K562 (cell line): Measurements from ENCODE around the gene NTN1.

Experiments used
- FOXK1 ChIP-seq: sonication (generic); formaldehyde crosslinking; IDR thresholded peaks from 2 replicates; pipeline ENCODE4 v1.8.0; 2022; ENCODE audit warnings: missing genetic modification reagents, mild to moderate bottlenecking, borderline replicate concordance
- HDAC3 ChIP-seq: fragments of 450-650 bp; IDR thresholded peaks from 2 replicates; pipeline ENCODE4 v1.6.1; 2018; ENCODE audit warnings: borderline replicate concordance, mild to moderate bottlenecking, moderate library complexity; ENCODE audit not compliant: partially characterized antibody
- ILF3 ChIP-seq: fragments of 450-650 bp; IDR thresholded peaks from 2 replicates; pipeline ENCODE4 v1.6.1; 2018; ENCODE audit warnings: antibody characterized with exemption, mild to moderate bottlenecking, moderate library complexity, borderline replicate concordance
- NCOR1 ChIP-seq: fragments of 450-650 bp; IDR thresholded peaks from 2 replicates; pipeline ENCODE4 v1.6.1; 2016; ENCODE audit warnings: mild to moderate bottlenecking, moderate library complexity
- ZNF436 ChIP-seq: fragments of 250-450, 450-650 bp; sonication (Bioruptor Pico); formaldehyde crosslinking; IDR thresholded peaks from 2 replicates; pipeline ENCODE4 v1.7.0; 2020; ENCODE audit warnings: mild to moderate bottlenecking
- ZNF561 ChIP-seq: fragments of 450-650 bp; formaldehyde crosslinking; conservative IDR thresholded peaks from 2 replicates; pipeline ENCODE4 v1.4.0; 2020; ENCODE audit warnings: mild to moderate bottlenecking, moderate library complexity
- TF ChIP-seq, protein P1 (sequence below), 2 experiments: fragments of 450-650 bp; formaldehyde crosslinking in 1 of 2; IDR thresholded peaks; 2 replicates each; pipeline versions ENCODE4 v1.4.0 to v1.6.1; 2014 to 2020; ENCODE audit warnings: mild to moderate bottlenecking in 2 of 2, borderline replicate concordance in 1 of 2, low read depth in 1 of 2
- TF ChIP-seq, protein P2 (sequence below): IDR thresholded peaks from 2 replicates; pipeline ENCODE4 v1.6.1; 2016; ENCODE audit warnings: missing genetic modification characterization, missing compliant biosample characterization
- TF ChIP-seq, protein P3 (sequence below), 3 experiments: IDR thresholded peaks in 2 of 3; conservative IDR thresholded peaks in 1 of 3; 2 replicates each; pipeline ENCODE4 v1.5.1; 2011 to 2012; ENCODE audit warnings: low read length in 3 of 3, mild to moderate bottlenecking in 3 of 3, control low read depth in 2 of 3, improper control_type of control experiment in 1 of 3, inconsistent platforms in 1 of 3, low read depth in 1 of 3, mixed read lengths in 1 of 3, moderate library complexity in 1 of 3; ENCODE audit not compliant: insufficient read depth in 2 of 3
- TF ChIP-seq, protein P4 (sequence below), 2 experiments: fragments of 450-650 bp in 1 of 2; sonication (generic) in 1 of 2; formaldehyde crosslinking; conservative IDR thresholded peaks; 2 replicates each; pipeline versions ENCODE4 v1.4.0 to v1.8.1; 2020 to 2022; ENCODE audit warnings: mild to moderate bottlenecking in 1 of 2, missing genetic modification reagents in 1 of 2

DNA sequence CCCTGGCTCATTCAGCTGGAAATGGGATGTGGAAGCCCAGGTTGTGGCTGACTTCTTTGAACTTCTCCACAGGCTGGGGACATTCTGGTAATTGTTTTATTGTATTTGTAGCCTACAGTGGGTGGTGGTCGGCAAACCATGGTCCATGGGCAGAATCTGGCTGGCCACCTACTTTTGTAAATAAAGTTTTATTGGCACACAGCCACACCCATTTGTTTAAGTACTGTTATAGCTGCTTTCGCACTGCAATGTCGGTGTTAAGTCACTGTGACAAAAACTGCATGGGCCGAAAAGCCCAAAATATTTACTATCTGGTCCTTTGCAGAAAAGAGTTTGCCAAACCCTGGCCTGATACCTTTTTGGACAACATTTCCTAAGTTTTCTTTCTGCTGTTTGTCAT, 86.2 kb downstream of the NTN1 start:
- no peak for TF ChIP-seq HDAC3
- TF ChIP-seq, protein P1, sequence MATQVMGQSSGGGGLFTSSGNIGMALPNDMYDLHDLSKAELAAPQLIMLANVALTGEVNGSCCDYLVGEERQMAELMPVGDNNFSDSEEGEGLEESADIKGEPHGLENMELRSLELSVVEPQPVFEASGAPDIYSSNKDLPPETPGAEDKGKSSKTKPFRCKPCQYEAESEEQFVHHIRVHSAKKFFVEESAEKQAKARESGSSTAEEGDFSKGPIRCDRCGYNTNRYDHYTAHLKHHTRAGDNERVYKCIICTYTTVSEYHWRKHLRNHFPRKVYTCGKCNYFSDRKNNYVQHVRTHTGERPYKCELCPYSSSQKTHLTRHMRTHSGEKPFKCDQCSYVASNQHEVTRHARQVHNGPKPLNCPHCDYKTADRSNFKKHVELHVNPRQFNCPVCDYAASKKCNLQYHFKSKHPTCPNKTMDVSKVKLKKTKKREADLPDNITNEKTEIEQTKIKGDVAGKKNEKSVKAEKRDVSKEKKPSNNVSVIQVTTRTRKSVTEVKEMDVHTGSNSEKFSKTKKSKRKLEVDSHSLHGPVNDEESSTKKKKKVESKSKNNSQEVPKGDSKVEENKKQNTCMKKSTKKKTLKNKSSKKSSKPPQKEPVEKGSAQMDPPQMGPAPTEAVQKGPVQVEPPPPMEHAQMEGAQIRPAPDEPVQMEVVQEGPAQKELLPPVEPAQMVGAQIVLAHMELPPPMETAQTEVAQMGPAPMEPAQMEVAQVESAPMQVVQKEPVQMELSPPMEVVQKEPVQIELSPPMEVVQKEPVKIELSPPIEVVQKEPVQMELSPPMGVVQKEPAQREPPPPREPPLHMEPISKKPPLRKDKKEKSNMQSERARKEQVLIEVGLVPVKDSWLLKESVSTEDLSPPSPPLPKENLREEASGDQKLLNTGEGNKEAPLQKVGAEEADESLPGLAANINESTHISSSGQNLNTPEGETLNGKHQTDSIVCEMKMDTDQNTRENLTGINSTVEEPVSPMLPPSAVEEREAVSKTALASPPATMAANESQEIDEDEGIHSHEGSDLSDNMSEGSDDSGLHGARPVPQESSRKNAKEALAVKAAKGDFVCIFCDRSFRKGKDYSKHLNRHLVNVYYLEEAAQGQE (IDR thresholded peaks at IDR 0.05; ENCODE audit: borderline replicate concordance): no peak
- TF ChIP-seq, protein P1 (CRISPR knock-in tag; IDR thresholded peaks at IDR 0.05; ENCODE audit: low read depth): no peak
- TF ChIP-seq ZNF561 (CRISPR knock-in tag): no peak
- TF ChIP-seq, protein P2, sequence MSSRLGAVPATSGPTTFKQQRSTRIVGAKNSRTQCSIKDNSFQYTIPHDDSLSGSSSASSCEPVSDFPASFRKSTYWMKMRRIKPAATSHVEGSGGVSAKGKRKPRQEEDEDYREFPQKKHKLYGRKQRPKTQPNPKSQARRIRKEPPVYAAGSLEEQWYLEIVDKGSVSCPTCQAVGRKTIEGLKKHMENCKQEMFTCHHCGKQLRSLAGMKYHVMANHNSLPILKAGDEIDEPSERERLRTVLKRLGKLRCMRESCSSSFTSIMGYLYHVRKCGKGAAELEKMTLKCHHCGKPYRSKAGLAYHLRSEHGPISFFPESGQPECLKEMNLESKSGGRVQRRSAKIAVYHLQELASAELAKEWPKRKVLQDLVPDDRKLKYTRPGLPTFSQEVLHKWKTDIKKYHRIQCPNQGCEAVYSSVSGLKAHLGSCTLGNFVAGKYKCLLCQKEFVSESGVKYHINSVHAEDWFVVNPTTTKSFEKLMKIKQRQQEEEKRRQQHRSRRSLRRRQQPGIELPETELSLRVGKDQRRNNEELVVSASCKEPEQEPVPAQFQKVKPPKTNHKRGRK (tag): no peak
- no peak for TF ChIP-seq ZNF436 (CRISPR knock-in tag)
- no peak for TF ChIP-seq ILF3
- no peak for TF ChIP-seq NCOR1
- TF ChIP-seq, protein P3, sequence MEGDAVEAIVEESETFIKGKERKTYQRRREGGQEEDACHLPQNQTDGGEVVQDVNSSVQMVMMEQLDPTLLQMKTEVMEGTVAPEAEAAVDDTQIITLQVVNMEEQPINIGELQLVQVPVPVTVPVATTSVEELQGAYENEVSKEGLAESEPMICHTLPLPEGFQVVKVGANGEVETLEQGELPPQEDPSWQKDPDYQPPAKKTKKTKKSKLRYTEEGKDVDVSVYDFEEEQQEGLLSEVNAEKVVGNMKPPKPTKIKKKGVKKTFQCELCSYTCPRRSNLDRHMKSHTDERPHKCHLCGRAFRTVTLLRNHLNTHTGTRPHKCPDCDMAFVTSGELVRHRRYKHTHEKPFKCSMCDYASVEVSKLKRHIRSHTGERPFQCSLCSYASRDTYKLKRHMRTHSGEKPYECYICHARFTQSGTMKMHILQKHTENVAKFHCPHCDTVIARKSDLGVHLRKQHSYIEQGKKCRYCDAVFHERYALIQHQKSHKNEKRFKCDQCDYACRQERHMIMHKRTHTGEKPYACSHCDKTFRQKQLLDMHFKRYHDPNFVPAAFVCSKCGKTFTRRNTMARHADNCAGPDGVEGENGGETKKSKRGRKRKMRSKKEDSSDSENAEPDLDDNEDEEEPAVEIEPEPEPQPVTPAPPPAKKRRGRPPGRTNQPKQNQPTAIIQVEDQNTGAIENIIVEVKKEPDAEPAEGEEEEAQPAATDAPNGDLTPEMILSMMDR (IDR thresholded peaks at IDR 0.05 in 2 of 3, conservative IDR thresholded peaks at IDR 0.05 in 1 of 3; ENCODE audit: insufficient read depth in 2 of 3, low read depth in 1 of 3, low read length in 3 of 3): no peak
- TF ChIP-seq, protein P4, sequence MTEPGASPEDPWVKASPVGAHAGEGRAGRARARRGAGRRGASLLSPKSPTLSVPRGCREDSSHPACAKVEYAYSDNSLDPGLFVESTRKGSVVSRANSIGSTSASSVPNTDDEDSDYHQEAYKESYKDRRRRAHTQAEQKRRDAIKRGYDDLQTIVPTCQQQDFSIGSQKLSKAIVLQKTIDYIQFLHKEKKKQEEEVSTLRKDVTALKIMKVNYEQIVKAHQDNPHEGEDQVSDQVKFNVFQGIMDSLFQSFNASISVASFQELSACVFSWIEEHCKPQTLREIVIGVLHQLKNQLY (CRISPR knock-in tag; conservative IDR thresholded peaks at IDR 0.05): no peak
- TF ChIP-seq FOXK1 (CRISPR knock-in tag): no peak
